ENCODE measurements around the gene FAXC. TPM values are rescaled to one million over a fixed set of nuclear protein-coding genes. Genes with fewer than 3 reads are reported as not detected.

Gene FAXC
- total and polyA plus RNA-seq, 2 of the 13 experiments (the other 11 are each of a cell fraction or from before 2014, with no cell fraction given), result 0.11 to 0.63 TPM

- H3K27ac ChIP-seq (ENCODE audit: extremely low read length, insufficient read depth, low read length), result no peak overlapping the region
- peak overlapping the region; percentile 72; the same call in 1 of the 2 replicates for H3K4me2 ChIP-seq (ENCODE audit: low read depth, low read length)
- no peak for DNase-seq (ENCODE audit: low spot score)
- H3K9me3 ChIP-seq (ENCODE audit: low read length), result no peaks in the 10 kb centered on the region
- no peak overlapping the region for H3K9ac ChIP-seq (ENCODE audit: insufficient read depth, low read depth, low read length)
- no peak for FAIRE-seq
- no peak for ATAC-seq
- H4K20me1 ChIP-seq (ENCODE audit: insufficient read depth, low read length), result no peaks in the 10 kb centered on the region
- H3K79me2 ChIP-seq (ENCODE audit: insufficient read depth, low read length), result no peaks in the 10 kb centered on the region
- H3K27me3 ChIP-seq (ENCODE audit: control insufficient read depth in 1 of 2, insufficient read depth in 2 of 2, low read length in 2 of 2), result peaks cover 0 to 34% of the 10 kb centered on the region in 2 experiments; a peak in 4 of 5 replicates
- no peaks in the 10 kb centered on the region for H3K36me3 ChIP-seq (replicated peaks in 1 of 2; ENCODE audit: control insufficient read depth in 1 of 2, insufficient read depth in 2 of 2, low read length in 2 of 2)
- intact Hi-C loops (cut with micrococcal nuclease; ENCODE audit: unreplicated experiment), result loop anchor here (1.0 kb wide), 1 partner anchor 16 kb away; no protein-coding TSS in a partner anchor
- ChIA-PET CTCF (ENCODE audit: low intra/inter-chr PET ratio, low total read pairs) (no interaction called here), POLR2A (no interaction called here)
- TF ChIP-seq ZNF124 (CRISPR knock-in tag; IDR thresholded peaks at IDR 0.05) (no peak), ZNF260 (CRISPR knock-in tag; IDR thresholded peaks at IDR 0.05; ENCODE audit: borderline replicate concordance, low read depth) (no peak), HINFP (CRISPR knock-in tag; IDR thresholded peaks at IDR 0.05; ENCODE audit: low read depth) (no peak), FOXK2 (IDR thresholded peaks at IDR 0.05) (no peak), ZFP62 (CRISPR knock-in tag; IDR thresholded peaks at IDR 0.05) (no peak), CREBL2 (CRISPR knock-in tag; IDR thresholded peaks at IDR 0.05; ENCODE audit: borderline replicate concordance) (no peak), GTF2F1 (IDR thresholded peaks at IDR 0.05; ENCODE audit: low read length) (no peak), BORCS8-MEF2B (CRISPR knock-in tag; IDR thresholded peaks at IDR 0.05) (no peak), EEA1 (CRISPR knock-in tag; IDR thresholded peaks at IDR 0.05; ENCODE audit: borderline replicate concordance) (no peak), PPARG (CRISPR knock-in tag; conservative IDR thresholded peaks at IDR 0.05) (no peak), ZMYM2 (CRISPR knock-in tag; IDR thresholded peaks at IDR 0.05) (no peak)
- 9% methylated on average over 10 of the region's 10 CpGs for WGBS (ENCODE audit: low lambda C conversion rate)
- in situ Hi-C loops (cut with HindIII; ENCODE audit: extremely low pct_ligation_motif_present, low pct_unique_long_range_greater_than_20kb), result no loop called here
- H2AFZ ChIP-seq (ENCODE audit: low read length), result no peak overlapping the region
- BruUV-seq (replicated peaks), result no TSS peak
- peak overlapping the region in 1 of 3 experiments; percentile 62; a peak in 1 of 6 replicates for H3K4me3 ChIP-seq (replicated peaks in 1 of 3; ENCODE audit: insufficient read depth in 1 of 3, low read depth in 2 of 3, low read length in 3 of 3)
- H3K4me1 ChIP-seq (ENCODE audit: insufficient read depth, low read length), result peaks cover 14% of the 10 kb centered on the region
Observed at GRCh38 chr6:99350573-99350972, 1.1 kb upstream of the FAXC start.
